Liver (tissue), 9 donors: ENCODE measurements around the gene PLA2G15. TPM values are rescaled to one million over a fixed set of nuclear protein-coding genes. Genes with fewer than 3 reads are reported as not detected.

ENCODE experiments used
- DNase-seq: peaks from one replicate; pipeline ENCODE4 v3.0.0-alpha.2; 2017; ENCODE audit warnings: low spot score
- H3K27ac ChIP-seq, 2 donors: one replicate each; pipeline ENCODE4 v1.7.0; 2013; ENCODE audit warnings: inconsistent platforms in 2 of 2, low read length in 2 of 2, control low read depth in 1 of 2, low read depth in 1 of 2, mild to moderate bottlenecking in 1 of 2
- H3K27me3 ChIP-seq, 4 donors: one replicate each; pipeline versions ENCODE4 v1.6.1 to v1.7.0; 2013; ENCODE audit warnings: low read length in 3 of 4, inconsistent platforms in 1 of 4, mild to moderate bottlenecking in 1 of 4, moderate library complexity in 1 of 4; ENCODE audit not compliant: control insufficient read depth in 4 of 4, insufficient read depth in 4 of 4
- H3K36me3 ChIP-seq, 4 donors: one replicate each; pipeline versions ENCODE4 v1.6.1 to v1.7.0; 2013; ENCODE audit warnings: low read length in 3 of 4, mild to moderate bottlenecking in 3 of 4, low read depth in 1 of 4, moderate library complexity in 1 of 4; ENCODE audit not compliant: control insufficient read depth in 4 of 4, insufficient read depth in 3 of 4
- H3K4me1 ChIP-seq, 4 donors: one replicate each; pipeline versions ENCODE4 v1.6.1 to v1.7.0; 2013; ENCODE audit warnings: low read length in 3 of 4, mild to moderate bottlenecking in 3 of 4, moderate library complexity in 1 of 4; ENCODE audit not compliant: control insufficient read depth in 4 of 4, insufficient read depth in 4 of 4
- H3K4me3 ChIP-seq, 3 donors: one replicate each; pipeline versions ENCODE4 v1.6.1 to v1.7.0; 2013; ENCODE audit warnings: low read length in 3 of 3, control low read depth in 1 of 3, low read depth in 1 of 3, mild to moderate bottlenecking in 1 of 3
- H3K9ac ChIP-seq, 2 donors: one replicate each; pipeline ENCODE4 v1.7.0; 2013; ENCODE audit warnings: low read length in 2 of 2, mild to moderate bottlenecking in 2 of 2, moderate library complexity in 2 of 2, control low read depth in 1 of 2, low read depth in 1 of 2
- H3K9me3 ChIP-seq, 4 donors: one replicate each; pipeline versions ENCODE4 v1.6.1 to v1.7.0; 2013; ENCODE audit warnings: low read length in 3 of 4; ENCODE audit not compliant: control insufficient read depth in 4 of 4
- EGR1 ChIP-seq, 2 donors: IDR thresholded peaks; 2 replicates each; pipeline ENCODE4 v1.6.1; 2016 to 2018; ENCODE audit warnings: antibody characterized with exemption in 2 of 2, low read depth in 2 of 2
- FOXA1 ChIP-seq: IDR thresholded peaks from 2 replicates; pipeline ENCODE4 v1.6.1; 2016; ENCODE audit warnings: antibody characterized with exemption
- FOXA2 ChIP-seq: IDR thresholded peaks from 2 replicates; pipeline ENCODE4 v1.6.1; 2016; ENCODE audit warnings: antibody characterized with exemption
- GABPA ChIP-seq, 2 donors: IDR thresholded peaks in 1 of 2; conservative IDR thresholded peaks in 1 of 2; 2 replicates each; pipeline ENCODE4 v1.6.1; 2016; ENCODE audit warnings: antibody characterized with exemption in 2 of 2, mild to moderate bottlenecking in 1 of 2, moderate library complexity in 1 of 2
- HNF4A ChIP-seq, 2 donors: conservative IDR thresholded peaks; 2 replicates each; pipeline ENCODE4 v1.6.1; 2016; ENCODE audit warnings: antibody characterized with exemption in 2 of 2, mild to moderate bottlenecking in 2 of 2
- HNF4G ChIP-seq: IDR thresholded peaks from 2 replicates; pipeline ENCODE4 v1.6.1; 2016; ENCODE audit warnings: antibody characterized with exemption
- JUND ChIP-seq, 2 donors: IDR thresholded peaks; 2 replicates each; pipeline ENCODE4 v1.6.1; 2016; ENCODE audit warnings: antibody characterized with exemption in 2 of 2
- NR2F2 ChIP-seq: IDR thresholded peaks from 2 replicates; pipeline ENCODE4 v1.6.1; 2016; ENCODE audit warnings: antibody characterized with exemption
- RAD21 ChIP-seq, 2 donors: IDR thresholded peaks; 2 replicates each; pipeline ENCODE4 v1.6.1; 2016; ENCODE audit warnings: antibody characterized with exemption in 2 of 2, mild to moderate bottlenecking in 2 of 2
- SP1 ChIP-seq: IDR thresholded peaks from 2 replicates; pipeline ENCODE4 v1.6.1; 2018; ENCODE audit warnings: antibody characterized with exemption, mild to moderate bottlenecking
- TAF1 ChIP-seq: conservative IDR thresholded peaks from 2 replicates; pipeline ENCODE4 v1.6.1; 2016; ENCODE audit warnings: antibody characterized with exemption, mild to moderate bottlenecking
- YY1 ChIP-seq: IDR thresholded peaks from 2 replicates; pipeline ENCODE4 v1.6.1; 2016; ENCODE audit warnings: antibody characterized with exemption, mild to moderate bottlenecking
- WGBS: extraction: QIAGEN DNeasy Blood & Tissue Kit; methylation state at CpG from one replicate; pipeline ENCODE4 v1.1.7; 2013; 5-methylcytosine and 5-hydroxymethylcytosine counted together
- polyA plus RNA-seq, 2 donors: library from polyadenylated mRNA; stranded (reverse) in 1 of 2; unstranded in 1 of 2; fragments of 200-250 nt in 1 of 2; fragments of >200 nt in 1 of 2; fragmentation: Nextera tagmentation in 1 of 2; extraction: Ambion mirVana in 1 of 2; gene quantifications; one replicate each; pipeline versions ENCODE4 v1.2.1 to v1.2.3, GENCODE V29; 2013 to 2015
- total RNA-seq, 2 donors: library from RNA; depleted of rRNA; stranded (reverse); fragments of >200 nt; gene quantifications; one replicate each; pipeline ENCODE4 v1.2.3, GENCODE V29; 2014
- TF ChIP-seq, protein P1 (sequence below): IDR thresholded peaks from 2 replicates; pipeline ENCODE4 v1.6.1; 2016; ENCODE audit warnings: antibody characterized with exemption
- TF ChIP-seq, protein P2 (sequence below): IDR thresholded peaks from 2 replicates; pipeline ENCODE4 v1.6.1; 2016; ENCODE audit warnings: antibody characterized with exemption
- TF ChIP-seq, protein P3 (sequence below): fragments of 150-350 bp; IDR thresholded peaks from 2 replicates; pipeline ENCODE4 v1.5.1; 2017; ENCODE audit warnings: improper control_type of control experiment, low read depth, low read length; ENCODE audit not compliant: missing input control
- TF ChIP-seq, protein P4 (sequence below): IDR thresholded peaks from 2 replicates; pipeline ENCODE4 v1.6.1; 2016; ENCODE audit warnings: antibody characterized with exemption
- donor health status: healthy.
- donor health status: healthy.
- donor health status: healthy.
- donor health status: healthy.
- donor health status: healthy.

PLA2G15 gene
- total and polyA plus RNA-seq, 4 donors, result 4.5 to 19.8 (median 15.1) TPM

DNA sequence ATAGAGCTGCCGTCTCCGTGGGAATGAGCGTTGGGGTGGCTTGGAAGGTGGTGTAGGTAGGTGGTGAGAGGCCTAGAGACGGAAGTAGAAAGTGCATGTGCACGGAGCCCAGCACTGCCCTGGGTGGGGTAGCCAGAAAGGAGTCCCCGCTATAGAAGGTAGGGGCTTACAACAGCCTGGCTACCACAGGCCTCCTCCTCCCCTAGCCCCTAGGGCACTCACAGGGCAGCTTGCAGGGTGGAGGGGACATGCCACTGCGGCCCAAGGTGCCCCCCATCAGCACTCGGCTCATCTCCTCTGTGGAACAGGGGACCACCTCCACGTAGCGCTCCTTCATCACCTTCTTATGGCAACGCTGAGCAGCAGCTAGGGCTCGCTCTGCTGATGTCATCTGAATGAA, 14.2 kb upstream of the PLA2G15 start (continued):
- TF ChIP-seq, protein P1, sequence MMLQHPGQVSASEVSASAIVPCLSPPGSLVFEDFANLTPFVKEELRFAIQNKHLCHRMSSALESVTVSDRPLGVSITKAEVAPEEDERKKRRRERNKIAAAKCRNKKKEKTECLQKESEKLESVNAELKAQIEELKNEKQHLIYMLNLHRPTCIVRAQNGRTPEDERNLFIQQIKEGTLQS, result no peak
- no peak for TF ChIP-seq FOXA2
- TF ChIP-seq JUND (IDR thresholded peaks at IDR 0.05), result no peak
- TF ChIP-seq HNF4G, result no peak
- no peak for TF ChIP-seq YY1
- TF ChIP-seq, protein P2, sequence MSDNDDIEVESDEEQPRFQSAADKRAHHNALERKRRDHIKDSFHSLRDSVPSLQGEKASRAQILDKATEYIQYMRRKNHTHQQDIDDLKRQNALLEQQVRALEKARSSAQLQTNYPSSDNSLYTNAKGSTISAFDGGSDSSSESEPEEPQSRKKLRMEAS, result no peak
- no peak for TF ChIP-seq RAD21 (IDR thresholded peaks at IDR 0.05)
- TF ChIP-seq, protein P3, sequence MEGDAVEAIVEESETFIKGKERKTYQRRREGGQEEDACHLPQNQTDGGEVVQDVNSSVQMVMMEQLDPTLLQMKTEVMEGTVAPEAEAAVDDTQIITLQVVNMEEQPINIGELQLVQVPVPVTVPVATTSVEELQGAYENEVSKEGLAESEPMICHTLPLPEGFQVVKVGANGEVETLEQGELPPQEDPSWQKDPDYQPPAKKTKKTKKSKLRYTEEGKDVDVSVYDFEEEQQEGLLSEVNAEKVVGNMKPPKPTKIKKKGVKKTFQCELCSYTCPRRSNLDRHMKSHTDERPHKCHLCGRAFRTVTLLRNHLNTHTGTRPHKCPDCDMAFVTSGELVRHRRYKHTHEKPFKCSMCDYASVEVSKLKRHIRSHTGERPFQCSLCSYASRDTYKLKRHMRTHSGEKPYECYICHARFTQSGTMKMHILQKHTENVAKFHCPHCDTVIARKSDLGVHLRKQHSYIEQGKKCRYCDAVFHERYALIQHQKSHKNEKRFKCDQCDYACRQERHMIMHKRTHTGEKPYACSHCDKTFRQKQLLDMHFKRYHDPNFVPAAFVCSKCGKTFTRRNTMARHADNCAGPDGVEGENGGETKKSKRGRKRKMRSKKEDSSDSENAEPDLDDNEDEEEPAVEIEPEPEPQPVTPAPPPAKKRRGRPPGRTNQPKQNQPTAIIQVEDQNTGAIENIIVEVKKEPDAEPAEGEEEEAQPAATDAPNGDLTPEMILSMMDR, result no peak
- TF ChIP-seq SP1, result no peak
- TF ChIP-seq TAF1, result no peak

DNA sequence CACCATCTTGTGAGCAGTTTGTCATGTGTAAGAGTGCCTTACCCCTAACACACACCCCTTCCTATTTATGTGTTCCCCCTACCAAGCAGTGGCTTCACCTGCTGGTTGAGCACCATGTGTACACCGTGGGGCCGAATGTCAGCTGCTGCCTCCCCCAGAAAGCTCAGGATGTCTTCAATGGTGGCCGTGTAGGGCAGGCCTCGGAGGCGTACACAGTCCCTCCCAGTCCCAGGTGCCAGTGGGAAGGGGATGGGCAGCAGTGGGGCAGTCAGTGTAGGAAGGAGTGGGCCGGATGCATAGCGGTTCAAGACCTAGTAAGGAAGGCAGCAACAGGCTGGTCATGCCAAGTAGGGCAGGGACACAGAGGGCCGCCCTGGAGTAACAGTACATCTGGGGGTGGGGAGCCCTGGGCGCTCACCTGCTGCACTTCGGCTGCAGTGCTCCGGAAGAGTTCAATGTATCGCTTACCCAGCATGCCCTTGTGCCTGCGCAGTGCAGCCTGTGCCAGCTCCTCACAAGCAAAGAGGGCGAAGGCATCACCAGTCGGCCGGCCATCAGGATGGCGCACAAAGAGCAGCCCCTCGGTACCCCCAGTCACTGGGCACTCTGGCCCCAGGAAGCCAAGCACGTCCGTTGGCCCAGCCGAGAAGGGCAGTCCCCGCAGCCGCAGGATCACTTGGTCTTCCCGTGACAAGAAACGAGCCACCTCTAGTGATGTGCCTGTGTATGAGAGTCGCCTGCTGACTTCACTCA, 13.6 kb upstream of the PLA2G15 start:
- Histone ChIP-seq H3K4me3 (no peak overlapping the region), H3K27ac (no peak overlapping the region), H3K4me1 (peaks cover 17 to 72% (median 59%) of the 10 kb centered on the region in 4 donors), H3K36me3 (peaks cover 6 to 35% (median 20%) of the 10 kb centered on the region in 4 donors), H3K27me3 (no peaks in the 10 kb centered on the region), H3K9ac (no peak overlapping the region), H3K9me3 (no peaks in the 10 kb centered on the region)
- WGBS, result 78% methylated on average over 26 of the region's 26 CpGs
- no peak for TF ChIP-seq JUND (IDR thresholded peaks at IDR 0.05)
- TF ChIP-seq GABPA (IDR thresholded peaks at IDR 0.05 in 1 of 2, conservative IDR thresholded peaks at IDR 0.05 in 1 of 2), result no peak
- TF ChIP-seq, protein P2, result no peak
- no peak for TF ChIP-seq FOXA2
- TF ChIP-seq SP1, result no peak
- TF ChIP-seq YY1, result no peak
- TF ChIP-seq, protein P4, sequence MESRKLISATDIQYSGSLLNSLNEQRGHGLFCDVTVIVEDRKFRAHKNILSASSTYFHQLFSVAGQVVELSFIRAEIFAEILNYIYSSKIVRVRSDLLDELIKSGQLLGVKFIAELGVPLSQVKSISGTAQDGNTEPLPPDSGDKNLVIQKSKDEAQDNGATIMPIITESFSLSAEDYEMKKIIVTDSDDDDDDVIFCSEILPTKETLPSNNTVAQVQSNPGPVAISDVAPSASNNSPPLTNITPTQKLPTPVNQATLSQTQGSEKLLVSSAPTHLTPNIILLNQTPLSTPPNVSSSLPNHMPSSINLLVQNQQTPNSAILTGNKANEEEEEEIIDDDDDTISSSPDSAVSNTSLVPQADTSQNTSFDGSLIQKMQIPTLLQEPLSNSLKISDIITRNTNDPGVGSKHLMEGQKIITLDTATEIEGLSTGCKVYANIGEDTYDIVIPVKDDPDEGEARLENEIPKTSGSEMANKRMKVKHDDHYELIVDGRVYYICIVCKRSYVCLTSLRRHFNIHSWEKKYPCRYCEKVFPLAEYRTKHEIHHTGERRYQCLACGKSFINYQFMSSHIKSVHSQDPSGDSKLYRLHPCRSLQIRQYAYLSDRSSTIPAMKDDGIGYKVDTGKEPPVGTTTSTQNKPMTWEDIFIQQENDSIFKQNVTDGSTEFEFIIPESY, result no peak
- TF ChIP-seq RAD21 (IDR thresholded peaks at IDR 0.05), result no peak
- no peak for TF ChIP-seq TAF1
- no peak for TF ChIP-seq FOXA1
- DNase-seq, result no peak

DNA sequence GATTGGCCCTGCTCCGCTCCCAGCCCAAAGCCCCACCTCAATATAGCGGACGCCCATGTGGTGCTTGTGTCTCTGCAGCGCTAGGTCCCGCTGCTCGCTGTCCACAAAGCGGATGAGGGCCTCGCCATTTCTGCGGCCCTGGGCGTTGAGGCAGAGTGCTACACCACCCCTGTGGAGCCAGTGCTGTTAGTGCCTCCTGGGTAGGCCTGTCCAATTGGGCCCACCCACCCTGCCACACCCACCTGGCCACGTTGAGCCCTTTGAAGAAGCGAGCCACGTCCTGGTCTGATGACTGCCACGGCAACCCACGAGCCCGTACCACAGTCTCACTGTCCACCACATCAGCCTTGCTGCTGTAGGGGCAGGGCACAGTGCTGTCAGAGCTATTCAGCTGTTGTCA, 12.8 kb upstream of the PLA2G15 start:
- 82% methylated on average over 16 of the region's 16 CpGs for WGBS
- Histone ChIP-seq H3K27ac (no peak overlapping the region), H3K4me1 (peaks cover 13 to 72% (median 59%) of the 10 kb centered on the region in 4 donors), H3K36me3 (peaks cover 6 to 35% (median 20%) of the 10 kb centered on the region in 4 donors), H3K27me3 (no peaks in the 10 kb centered on the region), H3K9me3 (no peaks in the 10 kb centered on the region), H3K4me3 (no peak overlapping the region), H3K9ac (no peak overlapping the region)
- DNase-seq, result no peak
- no peak for TF ChIP-seq FOXA1
- TF ChIP-seq, protein P2, result no peak
- no peak for TF ChIP-seq TAF1
- TF ChIP-seq FOXA2, result no peak
- TF ChIP-seq YY1, result no peak
- TF ChIP-seq HNF4G, result no peak
- TF ChIP-seq JUND (IDR thresholded peaks at IDR 0.05), result no peak
- TF ChIP-seq, protein P3, result no peak
- TF ChIP-seq NR2F2, result no peak
- no peak for TF ChIP-seq RAD21 (IDR thresholded peaks at IDR 0.05)
- TF ChIP-seq HNF4A (conservative IDR thresholded peaks at IDR 0.05), result no peak
- TF ChIP-seq, protein P4, result no peak
- no peak for TF ChIP-seq EGR1 (IDR thresholded peaks at IDR 0.05; ENCODE audit: low read depth in 2 of 2)
- no peak for TF ChIP-seq GABPA (IDR thresholded peaks at IDR 0.05 in 1 of 2, conservative IDR thresholded peaks at IDR 0.05 in 1 of 2)
